ENCODE results near the gene IL1RAPL1. TPM values are rescaled to one million over a fixed set of nuclear protein-coding genes. Genes with fewer than 3 reads are reported as not detected.

Gene IL1RAPL1
- total RNA-seq, 4 donors from 2014 or later, result 0.13 TPM; not detected in 3

DNA sequence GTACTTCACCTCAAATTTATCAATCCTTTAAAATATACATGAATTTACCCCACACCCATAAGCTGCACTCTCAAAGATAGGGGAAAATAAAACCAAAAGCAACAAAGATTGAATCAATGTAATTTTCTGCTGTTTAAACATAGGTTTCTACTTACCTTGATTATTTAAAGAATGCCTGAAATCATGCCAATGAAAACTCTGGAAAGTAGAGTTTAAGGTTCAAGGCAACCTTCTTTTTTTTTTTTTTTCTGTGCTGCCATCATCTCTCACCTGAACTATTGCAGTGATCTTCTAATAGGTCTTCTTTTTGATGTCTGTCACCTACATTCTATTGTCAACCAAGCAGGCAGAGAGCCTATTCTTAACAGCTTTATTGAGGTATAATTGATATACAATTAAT is 682.1 kb downstream of the IL1RAPL1 start:
- Histone ChIP-seq H3K27me3 (no peaks in the 10 kb centered on the region), H3K9me3 (no peaks in the 10 kb centered on the region), H3K4me3 (no peak overlapping the region), H3K36me3 (no peaks in the 10 kb centered on the region), H3K4me1 (no peaks in the 10 kb centered on the region), H3K27ac (no peak overlapping the region)
- DNase-seq (ENCODE audit: low spot score in 2 of 2), result no peak
- TF ChIP-seq POLR2A (IDR thresholded peaks at IDR 0.05), result no peak
- no peak for TF ChIP-seq CTCF (IDR thresholded peaks at IDR 0.05)
- no peak for TF ChIP-seq POLR2AphosphoS5 (IDR thresholded peaks at IDR 0.05)

DNA sequence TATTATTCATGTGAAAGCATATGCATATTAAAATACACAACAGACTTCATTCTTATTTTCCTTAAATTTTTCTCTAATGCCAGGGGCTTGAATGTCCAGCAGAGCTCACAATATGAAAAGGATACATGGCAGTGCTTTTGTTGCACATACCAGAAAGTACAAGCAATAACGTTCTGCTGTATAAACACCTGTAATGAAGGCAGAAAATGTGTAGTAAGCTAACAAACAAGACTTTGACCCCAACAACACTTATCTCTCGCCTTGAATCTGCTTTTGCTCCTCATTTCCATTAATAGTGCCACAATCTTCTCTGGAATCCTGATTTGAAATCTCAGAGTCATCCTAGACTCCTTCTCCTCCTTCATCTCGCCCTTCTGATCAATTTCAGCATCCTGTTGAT is 687.3 kb downstream of the IL1RAPL1 start:
- Histone ChIP-seq H3K4me1 (no peaks in the 10 kb centered on the region), H3K9me3 (no peaks in the 10 kb centered on the region), H3K27ac (no peak overlapping the region), H3K36me3 (no peaks in the 10 kb centered on the region), H3K4me3 (no peak overlapping the region), H3K27me3 (no peaks in the 10 kb centered on the region)
- no peak for DNase-seq (ENCODE audit: low spot score in 2 of 2)
- TF ChIP-seq POLR2A (IDR thresholded peaks at IDR 0.05) (no peak), POLR2AphosphoS5 (IDR thresholded peaks at IDR 0.05) (no peak), EP300 (IDR thresholded peaks at IDR 0.05) (no peak), CTCF (IDR thresholded peaks at IDR 0.05) (no peak)
- 58% methylated on average over 3 of the region's 3 CpGs for WGBS

- TF ChIP-seq POLR2A (IDR thresholded peaks at IDR 0.05) (no peak), POLR2AphosphoS5 (IDR thresholded peaks at IDR 0.05) (no peak), CTCF (IDR thresholded peaks at IDR 0.05) (no peak)
- no peak for DNase-seq (ENCODE audit: low spot score in 2 of 2)
- no peaks in the 10 kb centered on the region for H3K4me1 ChIP-seq
- H3K27me3 ChIP-seq, result no peaks in the 10 kb centered on the region
- no peaks in the 10 kb centered on the region for H3K9me3 ChIP-seq
- H3K36me3 ChIP-seq, result no peaks in the 10 kb centered on the region
- H3K27ac ChIP-seq, result no peak overlapping the region
- no peak overlapping the region for H3K4me3 ChIP-seq
Observed at GRCh38 chrX:29275928-29276327, 688.7 kb downstream of the IL1RAPL1 start.

GRCh38 chrX:29281078-29281742 is 694.0 kb downstream of the IL1RAPL1 start:
- H3K36me3 ChIP-seq, result no peaks in the 10 kb centered on the region
- TF ChIP-seq POLR2A (IDR thresholded peaks at IDR 0.05) (no peak), EP300 (IDR thresholded peaks at IDR 0.05) (no peak), CTCF (IDR thresholded peaks at IDR 0.05) (no peak), POLR2AphosphoS5 (IDR thresholded peaks at IDR 0.05) (no peak)
- no peaks in the 10 kb centered on the region for H3K4me1 ChIP-seq
- 98% methylated on average over 2 of the region's 2 CpGs for WGBS
- no peaks in the 10 kb centered on the region for H3K9me3 ChIP-seq
- no peak overlapping the region for H3K27ac ChIP-seq
- no peak overlapping the region for H3K4me3 ChIP-seq
- no peak for DNase-seq (ENCODE audit: low spot score in 2 of 2)
- no peaks in the 10 kb centered on the region for H3K27me3 ChIP-seq

- H3K27me3 ChIP-seq, result no peaks in the 10 kb centered on the region
- TF ChIP-seq EP300 (IDR thresholded peaks at IDR 0.05), result no peak
- no peak for TF ChIP-seq POLR2AphosphoS5 (IDR thresholded peaks at IDR 0.05)
- TF ChIP-seq CTCF (IDR thresholded peaks at IDR 0.05), result no peak
- TF ChIP-seq POLR2A (IDR thresholded peaks at IDR 0.05), result no peak
- H3K9me3 ChIP-seq, result no peaks in the 10 kb centered on the region
- no peak for DNase-seq (ENCODE audit: low spot score in 2 of 2)
- no peaks in the 10 kb centered on the region for H3K4me1 ChIP-seq
- H3K27ac ChIP-seq, result no peak overlapping the region
- H3K36me3 ChIP-seq, result no peaks in the 10 kb centered on the region
- no peak overlapping the region for H3K4me3 ChIP-seq
- 74% methylated on average over 2 of the region's 2 CpGs for WGBS
Observed at GRCh38 chrX:29285664-29286063, 698.4 kb downstream of the IL1RAPL1 start.

Measured in suprapubic skin (tissue), 4 donors.